ENCODE data around the gene PRSS22.
"Not testable (repeated sequence)": the region's sequence is repeated elsewhere in the genome, so short reads cannot be mapped to it uniquely, and the experiment has no call there.

PRSS22 gene, protein sequence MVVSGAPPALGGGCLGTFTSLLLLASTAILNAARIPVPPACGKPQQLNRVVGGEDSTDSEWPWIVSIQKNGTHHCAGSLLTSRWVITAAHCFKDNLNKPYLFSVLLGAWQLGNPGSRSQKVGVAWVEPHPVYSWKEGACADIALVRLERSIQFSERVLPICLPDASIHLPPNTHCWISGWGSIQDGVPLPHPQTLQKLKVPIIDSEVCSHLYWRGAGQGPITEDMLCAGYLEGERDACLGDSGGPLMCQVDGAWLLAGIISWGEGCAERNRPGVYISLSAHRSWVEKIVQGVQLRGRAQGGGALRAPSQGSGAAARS

DNA sequence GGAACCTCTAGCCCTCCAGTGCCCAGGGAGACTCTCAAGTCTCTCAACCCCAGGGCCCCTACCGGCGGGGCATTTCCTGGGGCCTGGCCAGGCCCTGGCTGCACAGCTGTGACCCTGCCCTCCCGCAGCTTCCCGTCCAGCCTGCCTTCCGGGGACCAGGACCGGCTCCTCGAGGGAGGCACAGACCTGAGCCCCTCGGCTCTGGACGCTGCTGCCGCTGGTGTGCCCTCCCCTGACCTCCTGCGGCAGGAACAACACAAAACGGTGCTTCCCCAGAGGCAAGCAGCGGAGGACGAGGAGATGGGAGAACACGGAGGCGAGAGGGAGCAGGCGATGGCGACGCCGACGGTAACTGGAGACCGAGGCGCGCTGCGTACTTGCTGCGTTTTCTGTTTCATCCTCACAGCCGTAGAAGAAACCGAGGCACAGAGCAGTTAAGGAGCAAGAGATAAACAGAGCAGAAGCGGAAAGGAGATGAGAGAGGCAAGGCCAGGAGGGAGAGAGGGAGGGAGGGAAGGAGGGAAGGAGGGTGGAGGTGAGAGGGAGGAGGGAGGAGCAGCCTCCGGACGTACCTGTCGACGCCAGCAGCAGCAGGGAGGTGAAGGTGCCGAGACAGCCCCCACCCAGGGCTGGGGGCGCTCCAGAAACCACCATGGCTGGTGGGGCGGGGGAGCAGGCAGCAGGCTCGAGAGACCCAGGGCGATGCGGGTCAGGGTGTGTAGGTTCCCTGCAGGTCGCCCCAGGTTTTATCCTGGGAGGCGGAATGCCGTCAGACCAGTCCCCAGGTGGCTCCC is at the start of gene PRSS22:
PRSS22 (minus strand) TSS at position 720 of the 794 bp plus-strand sequence; CDS start at position 654, 66 bp downstream.
- DNase-seq (ENCODE audit: low read depth in 2 of 2), result no peak

DNA sequence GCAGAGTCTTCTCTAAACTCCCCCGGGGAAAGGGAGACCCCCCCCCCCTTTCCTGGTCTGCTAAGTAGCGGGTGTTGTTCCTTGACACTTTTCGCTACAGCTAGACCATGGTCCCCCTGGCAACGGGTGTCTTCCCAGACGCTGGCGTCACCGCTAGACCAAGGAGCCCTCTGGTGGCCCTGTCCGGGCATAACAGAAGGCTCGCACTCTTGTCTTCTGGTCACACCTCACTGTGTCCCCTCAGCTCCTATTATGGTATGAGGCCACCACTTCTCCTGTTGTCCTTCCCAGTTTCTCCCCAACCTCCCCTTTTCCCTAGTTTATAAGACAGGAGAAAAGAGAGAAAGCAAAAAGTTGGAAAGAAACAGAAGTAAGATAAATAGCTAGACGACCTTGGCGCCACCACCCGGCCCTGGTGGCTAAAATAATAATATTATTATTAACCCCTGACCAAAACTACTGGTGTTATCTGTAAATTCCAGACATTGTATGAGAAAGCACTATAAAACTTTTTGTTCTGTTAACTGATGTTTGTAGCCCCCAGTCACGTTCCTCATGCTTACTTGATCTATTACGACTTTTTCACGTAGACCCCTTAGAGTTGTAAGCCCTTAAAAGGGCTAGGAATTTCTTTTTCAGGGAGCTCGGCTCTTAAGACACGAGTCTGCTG is 49.2 kb upstream of the PRSS22 start:
- DNase-seq (ENCODE audit: low read depth in 2 of 2), result not testable (repeated sequence)

DNA sequence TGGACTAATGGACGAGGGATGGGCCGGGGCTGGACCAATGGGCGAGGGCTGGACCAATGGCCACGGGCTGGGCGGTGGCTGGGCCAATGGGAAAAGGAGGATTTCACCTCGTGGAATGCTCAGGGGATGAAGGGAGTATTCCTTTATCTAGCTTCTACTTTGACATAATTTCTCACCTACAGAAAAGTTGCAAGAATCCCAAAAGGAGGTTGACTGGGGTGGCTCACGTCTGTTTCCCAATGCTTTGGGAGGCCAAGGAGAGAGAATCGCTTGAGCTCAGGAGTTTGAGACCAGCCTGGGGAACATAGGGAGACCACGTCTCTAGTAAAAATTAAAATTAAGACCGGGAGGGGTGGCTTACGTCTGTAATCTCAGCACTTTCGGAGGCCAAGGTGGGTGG is 48.0 kb upstream of the PRSS22 start:
- no peak for DNase-seq (ENCODE audit: low read depth in 2 of 2)

DNA sequence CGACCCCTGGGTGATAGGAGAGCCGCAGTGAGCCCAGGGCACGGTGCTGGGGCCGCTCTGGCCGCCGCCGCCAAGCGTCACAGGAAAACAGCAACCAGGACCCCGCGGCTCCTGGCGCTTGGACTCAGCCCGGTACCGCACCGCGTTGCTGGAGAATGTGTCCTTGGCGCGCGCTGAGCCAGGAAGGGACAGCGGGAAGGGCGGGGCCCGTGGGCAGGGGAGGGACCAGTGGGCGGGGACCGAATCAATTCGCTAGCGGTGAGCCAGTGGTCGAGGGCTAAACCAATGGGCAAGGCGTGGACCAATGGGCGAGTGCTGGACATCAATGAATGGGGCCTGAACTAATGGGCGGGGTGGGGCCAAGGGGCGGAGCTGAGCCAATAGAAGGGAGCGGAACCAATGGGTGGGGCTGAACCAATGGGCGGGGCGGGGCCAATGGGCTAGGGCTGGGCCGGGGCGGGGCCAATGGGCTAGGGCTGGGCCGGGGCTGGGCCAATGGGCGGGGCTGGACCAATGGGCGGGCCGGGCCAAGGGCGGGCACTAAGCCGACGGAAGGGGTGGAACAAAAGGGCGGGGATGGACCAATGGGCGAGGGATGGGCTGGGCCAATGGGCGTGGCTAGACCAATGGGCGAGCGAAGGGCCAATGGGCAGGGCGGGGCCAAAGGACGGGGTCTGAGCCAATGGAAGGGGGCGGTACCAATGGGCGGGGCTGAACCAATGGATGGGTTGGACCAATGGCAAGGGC is 47.4 kb upstream of the PRSS22 start:
- DNase-seq (ENCODE audit: low read depth in 2 of 2), result peak; percentile 97

DNA sequence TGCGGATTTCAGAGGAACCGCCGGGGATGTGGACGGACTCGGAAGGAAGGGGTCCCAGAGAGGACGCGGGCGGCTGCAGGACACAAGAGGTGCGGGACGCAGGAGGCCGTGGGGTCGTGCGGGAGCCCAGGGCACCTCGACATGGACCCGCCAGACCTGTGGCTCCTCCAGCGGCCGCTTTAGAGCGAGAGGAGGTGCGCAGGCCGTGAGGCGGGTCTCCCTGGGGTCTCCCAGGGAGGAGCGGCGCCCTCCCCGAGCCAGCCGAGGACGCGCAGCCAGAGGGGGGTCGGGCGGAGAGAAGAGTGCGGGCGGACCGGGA is 46.9 kb upstream of the PRSS22 start:
- DNase-seq (ENCODE audit: low read depth in 2 of 2), result no peak

DNA sequence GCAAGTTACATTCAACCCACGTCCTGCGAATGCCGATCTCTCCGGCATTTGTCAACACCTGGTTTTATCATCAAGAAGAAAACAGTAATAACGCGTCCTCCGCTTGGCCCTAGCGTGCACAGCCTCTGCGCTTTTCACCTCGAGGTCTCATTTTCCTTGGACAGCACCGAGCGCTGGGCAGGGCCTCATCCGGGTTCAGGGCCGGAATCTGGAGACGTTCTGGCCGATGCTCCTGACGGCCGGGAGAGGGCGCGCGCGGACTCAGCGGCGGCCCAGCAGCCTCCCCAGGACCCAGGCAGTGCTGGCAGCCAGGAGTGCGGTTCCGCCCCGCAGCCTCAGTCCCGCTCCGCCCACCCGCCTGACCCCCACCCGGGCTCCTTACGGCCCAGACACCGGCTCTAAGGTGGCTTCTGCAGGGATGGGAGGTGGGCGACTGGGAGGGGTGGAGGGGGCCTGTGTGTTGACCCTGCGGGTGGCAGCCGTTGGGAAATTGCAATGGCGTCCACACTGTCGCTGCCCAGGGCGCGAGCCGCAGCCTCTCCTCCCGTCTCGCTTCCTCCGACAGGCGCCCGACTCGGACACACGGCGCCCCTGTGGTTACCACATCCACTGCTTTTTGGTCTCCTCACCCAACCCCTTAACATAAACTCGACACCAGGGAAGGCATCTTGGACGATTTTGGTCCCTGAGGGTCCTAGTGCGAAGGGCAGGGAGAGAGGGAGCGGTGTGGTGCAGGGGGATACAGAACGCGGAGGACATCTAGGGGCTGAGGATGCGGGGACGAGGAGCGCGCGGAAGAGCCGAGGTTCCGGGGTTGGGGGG is 46.3 kb upstream of the PRSS22 start:
- peak; percentile 65 to 73 for DNase-seq (ENCODE audit: low read depth in 2 of 2)

DNA sequence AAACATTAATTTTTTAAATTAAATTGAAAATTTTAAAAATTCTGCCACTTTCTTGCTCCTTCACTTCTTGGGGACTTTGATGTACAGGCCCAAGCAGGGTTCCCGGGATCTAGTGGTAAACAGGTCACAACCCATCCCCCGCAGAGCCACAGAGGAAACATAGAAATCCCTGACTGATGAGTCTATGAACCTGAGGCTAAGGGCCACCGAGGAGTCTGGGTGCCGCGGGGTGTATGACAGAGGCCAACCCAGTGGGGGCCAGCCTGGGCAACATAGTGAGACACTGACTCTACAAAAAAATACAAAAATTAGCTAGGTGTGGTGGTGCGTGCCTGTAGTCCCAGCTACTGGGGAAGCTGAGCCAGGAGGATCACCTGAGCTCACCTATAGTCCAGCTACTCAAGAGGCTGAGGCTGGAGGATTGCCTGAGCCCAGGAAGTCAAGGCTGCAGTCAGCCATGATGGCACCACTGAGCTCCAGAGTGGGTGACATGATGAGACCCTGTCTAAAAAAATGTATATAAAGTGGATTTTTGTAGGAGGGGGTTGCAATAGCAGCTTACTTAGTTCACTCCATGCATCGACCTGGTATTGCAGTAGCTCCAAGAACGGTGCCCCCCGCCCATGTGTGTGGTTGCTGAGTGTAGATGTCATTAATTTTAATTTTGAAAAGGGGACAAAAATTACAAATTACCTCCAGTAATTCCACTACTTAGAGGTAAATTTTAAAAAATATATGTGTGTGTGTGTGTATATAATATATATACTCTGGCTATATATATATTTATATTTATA is 44.6 kb upstream of the PRSS22 start:
- no peak for DNase-seq (ENCODE audit: low read depth in 2 of 2)

DNA sequence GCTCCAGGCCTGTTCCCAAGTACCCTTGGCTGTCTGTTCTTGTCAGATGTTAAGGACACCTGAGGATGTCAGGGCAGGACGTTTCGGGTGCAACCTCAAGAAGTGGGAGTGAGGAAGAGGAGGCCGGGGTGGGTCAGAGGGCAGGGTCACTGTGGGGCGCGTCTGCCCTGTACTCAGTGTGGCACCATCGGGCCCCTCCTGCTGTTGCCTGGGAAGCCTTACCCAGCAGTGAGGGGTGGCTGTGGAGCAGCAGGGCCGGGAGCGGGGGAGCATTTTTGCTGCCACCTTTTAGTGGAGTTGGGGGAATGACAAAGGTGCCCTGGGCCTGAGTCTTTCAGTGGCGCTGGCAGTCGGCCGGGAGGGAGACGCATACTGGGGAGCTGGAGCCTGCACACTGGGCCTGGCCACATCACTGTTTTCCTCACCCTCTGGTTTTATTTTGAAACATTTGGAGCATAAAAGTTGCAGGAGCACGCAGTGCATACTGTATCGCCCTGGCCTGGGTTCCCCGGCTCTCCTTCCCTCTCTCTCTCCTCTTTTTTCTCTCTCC is 42.6 kb upstream of the PRSS22 start:
- DNase-seq (ENCODE audit: low read depth in 2 of 2), result no peak

DNA sequence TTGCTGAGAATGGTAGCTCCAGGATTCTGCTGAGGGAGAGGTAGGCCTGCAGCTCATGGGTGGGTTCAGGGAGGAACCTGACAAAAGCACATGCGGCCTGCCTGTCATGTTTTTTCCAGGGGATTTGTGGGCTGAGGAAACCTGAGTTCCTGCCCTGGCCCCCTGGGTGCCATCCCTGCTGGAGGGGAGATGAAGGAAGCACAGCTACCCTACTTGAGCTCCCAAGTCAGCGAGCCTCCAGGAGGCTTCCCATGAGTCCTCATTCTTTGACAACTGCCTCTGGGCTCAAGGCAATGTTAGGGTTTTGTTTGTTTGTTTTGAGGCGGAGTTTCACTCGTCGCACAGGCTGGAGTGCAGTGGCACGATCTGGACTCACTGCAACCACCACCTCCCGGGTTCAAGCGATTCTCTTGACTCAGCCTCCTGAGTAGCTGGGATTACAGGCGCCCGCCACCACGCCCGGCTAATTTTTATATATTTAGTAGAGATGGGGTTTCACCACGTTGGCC is 41.6 kb upstream of the PRSS22 start:
- no peak for DNase-seq (ENCODE audit: low read depth in 2 of 2)

DNA sequence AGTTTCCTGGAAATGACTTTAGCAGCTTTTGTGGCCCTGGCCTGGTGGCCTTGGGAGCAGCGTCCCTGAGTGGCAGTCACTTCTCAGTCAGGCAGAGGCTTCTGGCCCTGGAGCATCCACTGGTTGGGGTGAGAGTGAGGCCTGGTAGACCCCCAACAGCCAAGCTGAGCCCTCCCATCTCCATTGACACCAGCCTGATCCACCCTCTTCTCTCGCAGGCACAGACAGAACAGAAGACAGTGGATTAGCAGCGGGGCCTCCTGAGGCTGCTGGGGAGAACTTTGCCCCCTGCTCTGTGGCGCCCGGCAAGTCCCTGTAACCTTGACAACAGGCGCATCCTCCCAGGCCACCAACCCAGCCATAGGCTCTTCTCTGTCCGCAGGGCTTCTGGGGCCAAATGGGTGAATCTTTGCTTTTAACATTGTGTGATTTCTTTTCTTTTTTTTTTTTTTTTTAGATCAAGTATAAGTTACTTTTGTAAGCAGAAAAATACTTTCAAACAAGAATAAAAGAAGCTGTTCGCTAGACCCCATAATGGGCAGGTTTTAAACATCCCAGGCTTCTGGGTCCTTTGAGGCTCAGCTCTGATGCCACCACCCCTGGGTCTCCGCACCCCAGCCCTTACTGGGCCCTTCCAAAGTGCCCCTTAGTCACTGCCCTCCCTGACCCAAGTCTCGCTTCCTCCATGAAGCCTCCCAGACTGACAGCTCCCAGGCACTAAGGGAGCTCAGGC is 41.0 kb upstream of the PRSS22 start:
- no peak for DNase-seq (ENCODE audit: low read depth in 2 of 2)

DNA sequence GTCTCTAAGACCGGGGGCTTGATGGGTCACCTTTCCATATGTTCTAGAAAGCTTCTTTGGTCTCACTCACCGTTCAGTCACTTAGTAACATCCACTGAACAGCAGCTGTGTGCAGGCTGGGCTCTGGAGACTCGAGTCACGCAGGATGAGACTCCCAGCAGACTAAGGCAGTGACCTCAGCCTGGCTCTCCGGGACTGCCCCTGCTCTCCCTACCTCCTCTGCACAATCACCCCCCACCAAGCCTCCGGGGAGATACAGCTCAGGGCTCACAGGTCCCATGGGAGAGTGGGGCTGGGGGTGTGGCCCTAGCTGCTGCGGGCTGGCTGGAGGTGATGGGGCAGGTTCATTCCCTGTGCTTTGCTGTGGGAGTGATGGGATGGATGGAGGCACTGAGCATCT is 39.1 kb upstream of the PRSS22 start:
- no peak for DNase-seq (ENCODE audit: low read depth in 2 of 2)

DNA sequence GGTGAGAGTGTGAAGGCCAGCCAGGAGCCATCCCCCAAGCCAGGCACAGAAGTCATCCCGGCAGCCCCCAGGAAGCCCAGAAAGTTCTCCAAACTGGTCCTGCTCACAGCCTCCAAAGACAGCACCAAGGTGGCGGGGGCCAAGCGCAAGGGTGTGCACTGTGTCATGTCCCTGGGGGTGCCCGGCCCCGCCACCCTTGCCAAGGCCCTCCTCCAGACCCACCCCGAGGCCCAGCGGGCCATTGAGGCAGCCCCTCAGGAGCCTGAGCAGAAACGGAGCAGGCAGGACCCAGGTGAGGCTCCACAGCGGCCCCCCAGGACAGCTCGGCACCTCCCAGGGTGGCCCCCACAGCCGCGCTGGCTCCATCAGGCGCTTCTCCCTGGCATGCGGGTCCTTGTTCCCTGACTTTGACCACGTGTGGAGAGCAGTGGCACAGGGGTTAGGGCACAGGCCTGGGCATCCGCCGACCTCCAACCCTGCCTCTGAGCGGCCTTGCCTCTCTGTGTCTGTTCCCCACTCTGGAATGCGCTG is 38.6 kb upstream of the PRSS22 start:
- no peak for DNase-seq (ENCODE audit: low read depth in 2 of 2)

DNA sequence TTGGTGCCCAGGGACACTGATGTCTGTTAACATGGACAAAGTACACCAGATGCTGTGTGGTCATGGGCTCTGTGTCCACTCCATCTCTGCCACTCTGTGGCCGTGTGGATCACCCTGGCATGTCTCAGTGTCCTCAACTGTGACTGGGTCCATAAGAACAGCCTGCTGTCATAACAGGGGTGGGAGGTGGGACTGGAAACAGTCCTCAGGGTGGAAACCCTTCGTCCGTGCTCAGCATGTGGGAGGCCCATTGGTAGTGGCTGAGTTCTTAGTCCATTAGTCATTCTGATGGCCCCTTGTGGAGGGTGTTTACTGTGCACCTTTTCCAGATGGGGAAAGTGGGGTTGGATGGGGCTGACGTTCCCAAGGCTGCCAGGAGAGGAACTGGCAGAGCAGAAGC is 37.8 kb upstream of the PRSS22 start:
- DNase-seq (ENCODE audit: low read depth in 2 of 2), result no peak

DNA sequence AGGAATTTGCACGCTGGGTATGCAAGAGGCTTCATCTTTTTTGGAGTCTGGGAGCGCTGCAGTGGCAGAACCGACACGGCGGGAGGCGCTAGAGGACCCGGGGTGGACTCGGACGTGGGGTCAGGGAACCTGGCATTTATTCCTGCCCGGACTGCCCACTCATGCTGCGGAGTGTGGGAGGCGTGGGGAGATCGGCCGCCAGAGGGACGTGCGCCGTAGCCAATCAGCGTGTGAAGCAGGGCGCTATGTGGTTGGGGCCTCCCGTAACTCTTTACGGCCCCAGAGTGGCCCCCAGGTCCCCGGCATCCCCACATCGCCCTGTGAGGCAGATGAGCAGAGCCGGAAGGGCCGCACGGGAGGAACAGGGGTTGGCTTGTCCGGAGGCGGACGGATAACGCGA is 36.3 kb upstream of the PRSS22 start:
- no peak for DNase-seq (ENCODE audit: low read depth in 2 of 2)

DNA sequence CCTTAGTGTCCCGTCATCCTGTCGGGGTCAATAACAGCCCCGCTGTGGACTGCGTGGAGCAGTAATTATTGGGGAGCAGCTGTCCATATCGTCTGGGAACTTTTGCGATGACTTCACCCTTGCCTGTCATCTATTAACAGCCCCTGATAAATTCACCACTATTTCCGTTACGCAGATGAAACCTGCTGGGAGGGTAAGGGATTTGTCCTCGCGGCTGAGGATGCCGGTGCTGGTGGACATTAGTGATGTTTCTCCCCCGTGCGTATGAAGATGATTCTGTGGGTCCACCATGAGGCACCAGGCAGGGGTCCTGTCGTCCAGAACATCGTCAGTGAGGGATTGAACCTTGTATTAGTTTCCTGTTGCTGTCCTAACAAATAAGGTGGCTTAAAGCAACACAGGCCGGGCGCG is 26.1 kb upstream of the PRSS22 start:
- DNase-seq (ENCODE audit: low read depth in 2 of 2), result no peak

DNA sequence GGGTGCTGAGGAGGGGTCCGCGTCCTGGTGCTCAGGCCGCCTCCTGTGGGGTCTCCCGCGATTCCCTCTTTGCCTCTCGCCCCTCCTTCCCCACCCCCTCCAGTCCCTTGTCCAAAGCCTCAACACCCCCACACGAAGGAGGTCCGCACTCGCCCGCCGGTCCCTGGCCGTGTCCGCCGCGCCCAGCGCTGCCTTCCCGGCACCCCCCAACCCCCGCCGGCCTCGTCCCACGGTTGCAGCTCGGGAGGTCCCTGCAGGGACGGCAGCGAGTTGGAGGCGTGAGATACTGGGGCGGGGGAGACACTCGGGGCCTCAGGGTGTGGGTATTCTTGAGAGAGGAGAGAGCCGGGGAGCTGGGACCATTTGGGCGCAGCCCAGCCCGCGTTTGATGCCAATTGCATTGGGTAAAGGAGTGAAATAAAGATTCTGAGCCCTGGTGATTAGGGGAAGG is 25.5 kb upstream of the PRSS22 start:
- DNase-seq (ENCODE audit: low read depth in 2 of 2), result peak in 1 of 2 donors; percentile 2

DNA sequence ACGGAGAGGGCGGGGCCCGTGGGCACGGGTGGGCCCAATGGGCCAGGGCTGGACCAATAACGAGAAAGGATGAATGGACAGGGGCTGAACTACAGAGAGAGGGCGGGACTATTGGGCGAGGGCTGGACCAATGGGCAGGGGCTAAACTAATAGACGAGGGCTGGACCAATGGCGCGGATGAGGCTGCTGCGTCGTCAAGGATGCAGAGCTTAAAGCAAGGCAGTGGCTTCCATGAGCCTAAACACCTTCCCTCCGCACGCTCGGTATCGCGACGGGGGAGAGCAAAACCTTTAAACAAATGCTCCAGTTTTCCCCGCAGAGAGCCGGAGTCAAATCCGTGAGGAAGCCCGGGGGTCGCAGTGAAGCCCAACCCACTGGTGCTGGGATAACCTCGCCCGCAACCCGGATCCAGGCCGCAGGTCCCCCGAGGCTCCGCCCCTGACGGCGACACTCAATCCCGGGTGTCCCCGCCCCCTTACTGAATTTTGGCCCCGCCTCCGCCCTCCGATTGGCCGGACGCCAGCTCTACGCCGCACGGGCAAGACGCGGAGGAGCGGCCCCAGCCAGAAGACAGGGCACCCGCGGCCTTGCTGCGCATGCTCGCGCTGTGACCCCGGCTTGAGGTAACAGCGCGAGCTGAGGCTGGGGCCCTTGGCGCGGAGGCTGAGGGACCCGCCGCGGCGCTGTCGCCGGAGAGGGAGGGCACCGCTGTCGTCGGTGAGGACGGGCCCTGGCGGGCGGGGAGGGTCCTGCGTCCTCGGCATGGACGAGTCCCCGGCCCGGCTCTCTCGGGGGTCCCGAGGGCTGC is 24.9 kb upstream of the PRSS22 start, which contains the start of gene FLYWCH2:
FLYWCH2 (plus strand) TSS at position 566 of the 808 bp plus-strand sequence. CDS start 13,235 bp downstream, outside the sequence.
- DNase-seq (ENCODE audit: low read depth in 2 of 2), result peak; percentile 98 to 99
